C4-2B (cell line): Measurements from ENCODE around the gene XRRA1.

Source experiments
- CTCF ChIP-seq: fragments of 450-650 bp; conservative IDR thresholded peaks from 2 replicates; pipeline ENCODE4 v1.5.1; 2017; ENCODE audit warnings: mild to moderate bottlenecking
- ZFX ChIP-seq: fragments of 450-650 bp; IDR thresholded peaks from 2 replicates; pipeline ENCODE4 v1.6.1; 2017

- TF ChIP-seq CTCF (no peak), ZFX (no peak)
Observed at GRCh38 chr11:74896311-74896710, 52.6 kb downstream of the XRRA1 start.
